Esophagus mucosa (tissue), 1 donor: ENCODE results near the gene POLR3A. TPM values are rescaled to one million over a fixed set of nuclear protein-coding genes. Genes with fewer than 3 reads are reported as not detected.
A peak's percentile ranks its signal among the peaks of the same experiment; 100 is the strongest.

ENCODE experiments used
- ATAC-seq: fragments of 200-7000 bp; cut with Tn5 transposase; one replicate; pipeline ENCODE4 v1.9.1; 2020
- total RNA-seq: library from RNA; stranded (reverse); gene quantifications from one replicate; pipeline ENCODE4 v1.2.4, GENCODE V29; 2023
- donor health status: DM: yes; HTN: yes; CAD: no.

POLR3A gene
- total RNA-seq, 1 donor from 2014 or later: 8.3 TPM

GRCh38 chr10:77977016-77977415 is 52.3 kb downstream of the POLR3A start:
- ATAC-seq: no peak

GRCh38 chr10:77975086-77975666 is 54.1 kb downstream of the POLR3A start:
- ATAC-seq: no peak

GRCh38 chr10:77974396-77975074 is 54.8 kb downstream of the POLR3A start:
- ATAC-seq: peak; percentile 72

- ATAC-seq: no peak
Observed at GRCh38 chr10:77973276-77973675, 56.0 kb downstream of the POLR3A start.

- no peak for ATAC-seq
Observed at GRCh38 chr10:77972148-77972547, 57.2 kb downstream of the POLR3A start.

- no peak for ATAC-seq
Observed at GRCh38 chr10:77971804-77972144, 57.5 kb downstream of the POLR3A start.

GRCh38 chr10:77970869-77971803 is 58.2 kb downstream of the POLR3A start:
- ATAC-seq: no peak

- no peak for ATAC-seq
Observed at GRCh38 chr10:77969114-77969513, 60.2 kb downstream of the POLR3A start.

- no peak for ATAC-seq
Observed at GRCh38 chr10:77967611-77968022, 61.7 kb downstream of the POLR3A start.

GRCh38 chr10:77965294-77965693 is 64.0 kb downstream of the POLR3A start:
- ATAC-seq: peak; percentile 37

GRCh38 chr10:77964811-77965210 is 64.5 kb downstream of the POLR3A start:
- no peak for ATAC-seq

- ATAC-seq: no peak
Observed at GRCh38 chr10:77963901-77964300, 65.4 kb downstream of the POLR3A start.

GRCh38 chr10:77962350-77963146 is 66.8 kb downstream of the POLR3A start:
- ATAC-seq: no peak

GRCh38 chr10:77961668-77962067 is 67.6 kb downstream of the POLR3A start:
- ATAC-seq: no peak

- ATAC-seq: no peak
Observed at GRCh38 chr10:77960829-77961329, 68.4 kb downstream of the POLR3A start.

GRCh38 chr10:77959887-77960455 is 69.3 kb downstream of the POLR3A start:
- no peak for ATAC-seq

- ATAC-seq: peak; percentile 88
Observed at GRCh38 chr10:77959384-77959783, 69.9 kb downstream of the POLR3A start.

GRCh38 chr10:77955136-77955535 is 74.2 kb downstream of the POLR3A start:
- no peak for ATAC-seq

GRCh38 chr10:77949167-77949566 is 80.1 kb downstream of the POLR3A start:
- ATAC-seq: peak; percentile 99

- ATAC-seq: no peak
Observed at GRCh38 chr10:77946084-77946483, 83.2 kb downstream of the POLR3A start.

- no peak for ATAC-seq
Observed at GRCh38 chr10:77944519-77944918, 84.8 kb downstream of the POLR3A start.
